CD4-positive, alpha-beta T cell (primary cell): ENCODE results near the gene CR1. TPM values are rescaled to one million over a fixed set of nuclear protein-coding genes. Genes with fewer than 3 reads are reported as not detected.

Experiments
- ATAC-seq: fragments of 200-7000 bp; cut with Tn5 transposase; one replicate; pipeline ENCODE4 v1.10.0; 2022; ENCODE audit warnings: mild to moderate bottlenecking; ENCODE audit not compliant: poor library complexity
- CTCF ChIA-PET: fragments of 350-600 bp; sonication (Branson Sonifier 250); formaldehyde crosslinking; loops from one replicate; lab custom pipeline; 2021; ENCODE audit warnings: antibody characterized with exemption, inconsistent platforms; lab: Charles Lee
- POLR2A ChIA-PET: fragments of 350-600 bp; sonication (Branson Sonifier 250); formaldehyde crosslinking; loops from one replicate; lab custom pipeline; 2021; ENCODE audit warnings: antibody characterized with exemption, inconsistent platforms; lab: Charles Lee
- DNase-seq, 14 experiments: peaks; one replicate each; pipeline ENCODE4 v3.0.0-alpha.2; 2013 to 2020; ENCODE audit warnings: mixed read lengths in 2 of 14
- H3K27ac ChIP-seq, 2 donors: one replicate each; pipeline versions ENCODE4 v1.5.1 to v1.7.0; 2013; ENCODE audit warnings: low read length in 2 of 2, low read depth in 1 of 2, mild to moderate bottlenecking in 1 of 2
- H3K27me3 ChIP-seq, 2 experiments: 1 replicate in 1 of 2; 2 replicates in 1 of 2; pipeline versions ENCODE4 v1.6.1 to v1.7.0; 2013; ENCODE audit warnings: low read length in 2 of 2, control low read depth in 1 of 2, mild to moderate bottlenecking in 1 of 2, moderate library complexity in 1 of 2; ENCODE audit not compliant: insufficient read depth in 2 of 2, control insufficient read depth in 1 of 2
- H3K36me3 ChIP-seq: one replicate; pipeline ENCODE4 v1.6.1; 2013; ENCODE audit warnings: low read length, control low read depth; ENCODE audit not compliant: insufficient read depth
- H3K4me1 ChIP-seq: one replicate; pipeline ENCODE4 v1.6.1; 2013; ENCODE audit warnings: low read length, control low read depth; ENCODE audit not compliant: insufficient read depth
- H3K4me3 ChIP-seq: one replicate; pipeline ENCODE4 v1.5.1; 2013; ENCODE audit warnings: mild to moderate bottlenecking, low read length, moderate library complexity
- H3K9me3 ChIP-seq, 2 experiments: 1 replicate in 1 of 2; 2 replicates in 1 of 2; pipeline versions ENCODE4 v1.6.1 to v1.7.0; 2013; ENCODE audit warnings: low read length in 2 of 2, mild to moderate bottlenecking in 2 of 2, control low read depth in 1 of 2, moderate library complexity in 1 of 2; ENCODE audit not compliant: control insufficient read depth in 1 of 2, insufficient read depth in 1 of 2
- H3K27ac Mint-ChIP-seq: one replicate; pipeline ENCODE4 v1.8.0; 2020; ENCODE audit warnings: mixed read lengths
- H3K27me3 Mint-ChIP-seq: one replicate; pipeline ENCODE4 v1.8.0; 2021; ENCODE audit warnings: mixed read lengths
- H3K36me3 Mint-ChIP-seq: one replicate; pipeline ENCODE4 v1.8.0; 2021; ENCODE audit warnings: low read depth, mixed read lengths
- H3K4me1 Mint-ChIP-seq: one replicate; pipeline ENCODE4 v1.8.0; 2021; ENCODE audit warnings: low read depth, mixed read lengths
- H3K4me3 Mint-ChIP-seq: one replicate; pipeline ENCODE4 v1.8.0; 2020; ENCODE audit warnings: mild to moderate bottlenecking, mixed read lengths
- H3K9me3 Mint-ChIP-seq: one replicate; pipeline ENCODE4 v1.8.0; 2020; ENCODE audit warnings: mixed read lengths
- CTCF ChIP-seq: fragments of 200-600 bp; IDR thresholded peaks from one replicate; pipeline ENCODE4 v1.8.0; 2022; ENCODE audit warnings: antibody characterized with exemption, mild to moderate bottlenecking
- intact Hi-C, 2 experiments: fragments of 100-400 bp; cut with DNase I in 1 of 2; cut with micrococcal nuclease in 1 of 2; formaldehyde crosslinking; loops; one replicate each; pipeline versions ENCODE4 v1.15.1 to v1.9.0; 2023 to 2025; cut with DNase I, micrococcal nuclease
- total RNA-seq, 174 experiments: library from RNA in 2 of 174; stranded (reverse) in 2 of 174; gene quantifications; one replicate each; pipeline ENCODE4 v1.2.3 and lab custom pipeline; 2021 to 2026

Gene CR1
- total RNA-seq, 2 experiments from 2014 or later: 2.8 to 3.1 TPM

- no peak for TF ChIP-seq CTCF
- Histone ChIP-seq H3K36me3 (no peaks in the 10 kb centered on the region), H3K27ac (no peak overlapping the region), H3K4me3 (no peak overlapping the region), H3K9me3 (peaks cover 0 to 8% of the 10 kb centered on the region in 2 experiments), H3K27me3 (peaks cover 0 to 4% of the 10 kb centered on the region in 2 experiments), H3K4me1 (peaks cover 6% of the 10 kb centered on the region)
- Mint-ChIP-seq H3K9me3 (no peaks in the 10 kb centered on the region), H3K4me3 (no peak overlapping the region), H3K4me1 (no peaks in the 10 kb centered on the region), H3K36me3 (no peaks in the 10 kb centered on the region), H3K27me3 (peaks cover 11% of the 10 kb centered on the region), H3K27ac (no peak overlapping the region)
- ChIA-PET POLR2A (no interaction called here), CTCF (no interaction called here)
- DNase-seq (no peak), ATAC-seq (no peak)
- intact Hi-C loops: loop anchor here (5.0 to 10.0 kb wide), 3 partner anchors 145 to 315 kb away; no protein-coding TSS in a partner anchor
Measured at GRCh38 chr1:207649865-207650580, 154.1 kb downstream of the CR1 start.

GRCh38 chr1:207651583-207651982 lies 155.6 kb downstream of the CR1 start:
- CTCF ChIA-PET: no interaction called here
- no peaks in the 10 kb centered on the region for H3K36me3 ChIP-seq

GRCh38 chr1:207654320-207654719 lies 158.4 kb downstream of the CR1 start:
- Mint-ChIP-seq H3K4me3 (no peak overlapping the region), H3K4me1 (no peaks in the 10 kb centered on the region), H3K9me3 (no peaks in the 10 kb centered on the region), H3K27ac (no peak overlapping the region), H3K27me3 (peaks cover 13% of the 10 kb centered on the region), H3K36me3 (no peaks in the 10 kb centered on the region)
- Histone ChIP-seq H3K27ac (no peak overlapping the region), H3K4me1 (no peaks in the 10 kb centered on the region), H3K9me3 (peaks cover 0 to 4% of the 10 kb centered on the region in 2 experiments), H3K27me3 (no peaks in the 10 kb centered on the region), H3K4me3 (no peak overlapping the region), H3K36me3 (no peaks in the 10 kb centered on the region)
- DNase-seq (no peak), ATAC-seq (no peak)
- ChIA-PET POLR2A (no interaction called here), CTCF (no interaction called here)
- TF ChIP-seq CTCF: no peak
- intact Hi-C loops: loop anchor here (5.0 to 10.0 kb wide), 3 partner anchors 140 to 310 kb away; no protein-coding TSS in a partner anchor

More at GRCh38 chr1:207651583-207651982, 155.6 kb downstream of the CR1 start:
- ATAC-seq: no peak
- Histone ChIP-seq H3K9me3 (no peaks in the 10 kb centered on the region), H3K4me3 (no peak overlapping the region), H3K27ac (no peak overlapping the region), H3K4me1 (no peaks in the 10 kb centered on the region), H3K27me3 (no peaks in the 10 kb centered on the region)
- TF ChIP-seq CTCF: no peak
- no peak overlapping the region for H3K4me3 Mint-ChIP-seq
- no peaks in the 10 kb centered on the region for H3K36me3 Mint-ChIP-seq
- intact Hi-C loops: loop anchor here (5.0 to 10.0 kb wide), 3 partner anchors 143 to 313 kb away; no protein-coding TSS in a partner anchor
- peaks cover 10% of the 10 kb centered on the region for H3K27me3 Mint-ChIP-seq
- DNase-seq: no peak
- POLR2A ChIA-PET: no interaction called here
- H3K4me1 Mint-ChIP-seq: no peaks in the 10 kb centered on the region
- no peak overlapping the region for H3K27ac Mint-ChIP-seq
- H3K9me3 Mint-ChIP-seq: no peaks in the 10 kb centered on the region
